Uterus (tissue), 2 donors: ENCODE measurements around the gene C16orf92.

ENCODE experiments used
- CTCF ChIP-seq, 4 experiments: fragments of 200-600 bp in 2 of 4; fragments of 450-650 bp in 2 of 4; sonication (generic) in 2 of 4; IDR thresholded peaks; one replicate each; pipeline ENCODE4 v1.5.1; 2016 to 2019; ENCODE audit warnings: antibody characterized with exemption in 4 of 4, mild to moderate bottlenecking in 2 of 4, moderate library complexity in 1 of 4
- POLR2A ChIP-seq, 2 donors: fragments of 450-650 bp; IDR thresholded peaks; one replicate each; pipeline ENCODE4 v1.6.1; 2016; ENCODE audit warnings: antibody characterized with exemption in 2 of 2, mild to moderate bottlenecking in 1 of 2, moderate library complexity in 1 of 2

- TF ChIP-seq POLR2A (IDR thresholded peaks at IDR 0.05): no peak
- no peak for TF ChIP-seq CTCF (IDR thresholded peaks at IDR 0.05)
These were observed 7.2 kb downstream of the C16orf92 start for GRCh38 chr16:30030011-30030685.
